Measurements from ENCODE around the gene CARNS1.

- no peak for TF ChIP-seq ISL1 (CRISPR knock-in tag; IDR thresholded peaks at IDR 0.05)
- TF ChIP-seq ZNF565 (CRISPR knock-in tag; conservative IDR thresholded peaks at IDR 0.05; ENCODE audit: low read depth), result no peak
- no peak for TF ChIP-seq ZFP3 (CRISPR knock-in tag; IDR thresholded peaks at IDR 0.05)
- TF ChIP-seq ESRRG (CRISPR knock-in tag; IDR thresholded peaks at IDR 0.05), result no peak
- no peak for TF ChIP-seq CSDC2 (CRISPR knock-in tag; IDR thresholded peaks at IDR 0.05)
- no peak for TF ChIP-seq CREB5 (CRISPR knock-in tag; IDR thresholded peaks at IDR 0.05; ENCODE audit: low read depth)
- no peak for TF ChIP-seq ZNF8 (CRISPR knock-in tag; IDR thresholded peaks at IDR 0.05)
Observed at GRCh38 chr11:67405196-67405567, 10.3 kb upstream of the CARNS1 start.

Measured in SK-N-SH treated with all-trans-retinoic acid at 6 μM for 48 hours (cell line).